HG02759 (cell line): ENCODE measurements around the gene SVOPL.

ENCODE experiments used
- ATAC-seq: cut with Tn5 transposase; IDR thresholded peaks from one replicate; pipeline ENCODE4 v1.9.1; 2021; ENCODE audit warnings: mild to moderate bottlenecking, moderate library complexity; ENCODE audit not compliant: unreplicated experiment

The SVOPL gene

GRCh38 chr7:138662076-138662990 lies 38.8 kb downstream of the SVOPL start:
- ATAC-seq = no peak

GRCh38 chr7:138661069-138661635 lies 40.0 kb downstream of the SVOPL start:
- no peak for ATAC-seq

GRCh38 chr7:138658889-138659288 lies 42.3 kb downstream of the SVOPL start:
- ATAC-seq = no peak

DNA sequence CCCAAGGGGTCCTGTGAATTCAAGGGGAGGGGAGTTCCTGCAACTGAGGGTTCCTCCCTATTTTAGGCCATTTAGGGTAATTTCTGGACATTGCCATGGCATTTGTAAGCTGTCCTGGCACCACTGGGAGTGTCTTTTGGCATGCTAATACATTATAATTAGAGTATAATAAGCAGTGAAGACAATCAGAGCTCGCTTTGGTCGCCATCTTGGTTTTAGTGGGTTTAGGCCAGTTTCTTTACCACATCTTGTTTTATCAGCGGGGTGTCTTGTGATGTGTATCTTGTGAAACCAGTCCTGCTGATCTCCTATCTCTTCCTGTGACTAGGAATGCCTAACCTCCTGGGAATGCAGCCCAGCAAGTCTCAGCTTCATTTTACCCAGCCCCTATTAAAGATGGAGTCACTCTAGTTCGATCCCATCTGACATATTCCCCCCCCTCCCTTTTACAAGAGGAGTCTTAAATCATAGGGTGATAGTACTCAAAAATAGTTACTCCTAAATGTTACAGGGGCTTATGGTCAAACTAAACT lies 43.2 kb downstream of the SVOPL start:
- ATAC-seq = no peak

DNA sequence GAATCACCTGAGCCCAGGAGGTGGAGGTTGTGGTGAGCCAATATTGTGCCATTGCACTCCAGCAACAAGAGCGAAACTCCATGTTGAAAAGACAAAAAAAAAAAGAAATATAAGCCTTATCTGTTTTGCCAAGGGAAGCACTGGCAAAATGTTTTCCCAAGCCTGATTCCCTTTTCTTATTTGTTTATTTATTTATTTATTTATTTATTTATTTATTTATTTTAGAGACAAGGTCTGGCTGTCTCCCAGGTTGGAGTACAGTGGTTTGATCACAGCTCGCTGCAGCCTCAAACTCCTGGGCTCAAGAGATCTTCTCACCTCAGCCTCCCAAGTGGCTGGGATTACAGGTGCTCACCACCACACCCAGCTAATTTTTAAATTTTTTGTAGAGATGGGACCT lies 44.2 kb downstream of the SVOPL start:
- no peak for ATAC-seq

DNA sequence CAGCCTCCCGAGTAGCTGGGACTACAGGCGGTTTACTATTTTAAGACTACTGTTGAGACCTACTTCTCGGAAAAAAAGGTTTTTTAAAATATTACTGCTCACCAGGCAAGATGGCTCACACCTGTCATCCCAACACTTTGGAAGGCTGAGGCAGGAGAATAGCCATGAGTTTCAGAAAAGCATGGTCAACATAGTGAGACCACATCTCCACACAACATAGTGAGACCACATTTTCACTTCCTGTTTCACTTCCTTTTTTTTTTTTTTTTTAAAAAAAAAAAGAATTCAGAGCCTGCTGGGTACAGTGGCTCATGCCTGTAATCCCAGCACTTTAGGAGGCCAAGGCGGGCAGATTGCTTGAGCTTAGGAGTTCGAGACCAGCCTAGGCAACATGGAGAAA lies 46.5 kb downstream of the SVOPL start:
- ATAC-seq = no peak

DNA sequence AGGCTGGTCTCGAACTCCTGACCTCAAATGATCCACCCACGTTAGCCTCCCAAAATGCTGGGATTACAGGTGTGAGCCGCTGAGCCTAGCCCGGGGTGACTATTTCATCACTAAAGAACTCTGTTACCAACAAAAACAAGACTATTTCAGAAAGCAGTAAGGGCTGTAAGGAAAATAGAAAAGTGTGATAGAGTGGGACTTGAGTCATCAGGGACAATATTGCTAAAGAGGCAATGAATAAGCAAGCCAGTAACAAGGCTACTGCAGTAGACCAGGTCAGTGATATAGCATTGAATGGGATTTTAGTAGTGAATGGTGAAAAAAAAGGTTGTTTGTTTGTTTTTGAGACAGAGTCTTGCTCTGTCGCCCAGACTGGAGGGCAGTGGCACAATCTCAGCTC lies 51.7 kb downstream of the SVOPL start:
- ATAC-seq = no peak

GRCh38 chr7:138645284-138645683 lies 55.9 kb downstream of the SVOPL start:
- no peak for ATAC-seq

GRCh38 chr7:138632826-138633602 lies 68.1 kb downstream of the SVOPL start:
- ATAC-seq = no peak

GRCh38 chr7:138632384-138632783 lies 68.8 kb downstream of the SVOPL start:
- no peak for ATAC-seq

DNA sequence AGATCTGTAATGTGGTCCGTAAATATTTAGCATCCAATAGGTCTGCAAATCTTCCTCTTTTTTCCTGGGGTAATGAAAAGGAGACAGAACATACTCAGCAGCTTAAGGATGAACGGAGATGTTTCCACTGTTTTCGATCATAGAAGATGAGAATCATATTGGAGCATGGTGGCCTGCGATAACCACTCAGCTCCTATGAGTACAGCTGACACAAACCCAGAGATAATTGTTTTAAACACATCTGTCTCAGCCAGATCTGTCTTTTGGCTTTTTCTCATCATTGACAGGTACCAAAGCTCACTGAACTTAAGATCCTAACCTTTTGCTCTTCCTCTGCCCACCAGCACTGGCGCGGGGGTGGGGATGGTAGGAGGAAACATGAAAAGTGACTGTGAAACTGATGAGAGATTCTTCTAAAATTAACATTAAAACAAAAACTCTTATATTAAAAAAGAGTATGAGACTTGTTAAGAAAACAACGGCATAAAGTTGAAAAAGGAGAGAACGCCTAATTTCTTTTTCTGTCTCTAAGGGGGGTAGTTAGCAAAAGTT lies 71.0 kb downstream of the SVOPL start:
- no peak for ATAC-seq

GRCh38 chr7:138627361-138627760 lies 73.8 kb downstream of the SVOPL start:
- no peak for ATAC-seq

- no peak for ATAC-seq
Measured at GRCh38 chr7:138626846-138627245, 74.3 kb downstream of the SVOPL start.

DNA sequence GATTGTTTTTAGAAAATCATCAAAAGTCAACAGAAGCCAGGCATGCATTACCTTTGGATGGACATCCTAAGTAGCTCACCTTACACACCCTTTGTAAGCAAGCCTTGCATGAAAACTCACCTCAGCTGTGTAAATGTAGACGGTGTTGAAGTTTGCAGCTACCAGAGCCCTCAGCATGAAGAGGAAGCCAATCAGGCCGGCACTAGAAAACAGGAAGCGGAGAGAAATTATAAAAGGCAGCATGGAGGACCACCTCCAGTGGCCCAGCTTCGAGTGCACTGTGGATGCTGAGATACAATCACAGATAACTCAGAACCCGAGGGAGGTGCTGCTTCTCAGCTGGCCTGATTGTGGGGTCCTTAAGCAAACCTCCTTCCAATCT lies 75.3 kb downstream of the SVOPL start:
- ATAC-seq = no peak

- ATAC-seq = no peak
Measured at GRCh38 chr7:138625084-138625848, 75.9 kb downstream of the SVOPL start.

DNA sequence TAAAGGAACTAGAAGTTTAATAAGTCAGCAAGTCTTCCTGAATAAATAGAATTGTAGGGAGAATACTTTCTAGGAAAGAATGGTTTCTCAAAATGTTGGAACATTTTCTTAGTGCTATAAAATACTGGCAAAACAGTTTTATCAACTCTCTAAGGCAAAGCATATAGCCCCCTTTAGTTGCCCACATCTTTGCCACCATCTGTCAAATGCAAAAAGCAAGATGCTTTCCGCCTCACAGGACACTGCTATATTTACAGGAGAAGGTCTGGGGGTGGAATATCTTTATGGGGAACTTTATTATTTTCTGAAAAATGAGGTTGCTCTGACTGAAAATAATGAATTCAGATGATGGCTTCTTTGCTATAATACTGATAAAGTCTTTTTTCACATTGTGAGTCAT lies 78.3 kb downstream of the SVOPL start:
- ATAC-seq = no peak

- ATAC-seq = no peak
Measured at GRCh38 chr7:138618933-138619332, 82.2 kb downstream of the SVOPL start.

DNA sequence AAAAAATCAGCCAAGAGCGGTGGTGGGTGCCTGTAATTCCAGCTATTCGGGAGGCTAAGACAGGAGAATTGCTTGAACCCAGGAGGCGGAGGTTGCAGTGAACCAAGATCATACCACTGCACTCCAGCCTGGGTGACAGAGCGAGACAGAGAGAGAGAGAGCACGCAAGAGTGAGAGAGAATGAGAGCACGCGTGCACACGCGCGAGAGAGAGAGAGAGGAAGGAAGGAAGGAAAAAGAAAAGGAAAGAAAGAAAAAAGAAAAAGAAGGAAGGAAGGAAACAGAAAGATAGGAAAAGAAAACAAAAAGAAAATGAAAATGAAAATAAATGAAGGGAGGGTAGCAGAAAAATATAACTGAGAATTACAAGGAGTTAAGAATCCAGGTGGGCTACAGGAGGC lies 82.7 kb downstream of the SVOPL start:
- no peak for ATAC-seq

DNA sequence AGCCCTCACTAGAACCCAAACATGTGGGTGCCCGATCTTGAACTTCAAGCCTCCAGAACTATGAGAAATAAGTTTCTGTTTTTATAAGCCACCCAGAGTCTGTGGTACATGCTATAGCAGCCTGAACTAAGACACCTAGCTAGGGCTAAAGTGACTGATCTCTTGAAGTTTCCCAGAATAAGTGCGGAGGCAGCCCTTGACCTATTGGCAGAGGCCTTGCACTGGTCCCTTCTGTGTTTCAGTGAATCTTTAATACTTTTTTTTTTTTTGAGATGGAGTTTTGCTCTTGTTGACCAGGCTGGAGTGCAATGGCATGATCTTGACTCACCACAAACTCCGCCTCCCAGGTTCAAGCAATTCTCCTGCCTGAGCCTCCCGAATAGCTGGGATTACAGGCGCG lies 85.1 kb downstream of the SVOPL start:
- no peak for ATAC-seq

DNA sequence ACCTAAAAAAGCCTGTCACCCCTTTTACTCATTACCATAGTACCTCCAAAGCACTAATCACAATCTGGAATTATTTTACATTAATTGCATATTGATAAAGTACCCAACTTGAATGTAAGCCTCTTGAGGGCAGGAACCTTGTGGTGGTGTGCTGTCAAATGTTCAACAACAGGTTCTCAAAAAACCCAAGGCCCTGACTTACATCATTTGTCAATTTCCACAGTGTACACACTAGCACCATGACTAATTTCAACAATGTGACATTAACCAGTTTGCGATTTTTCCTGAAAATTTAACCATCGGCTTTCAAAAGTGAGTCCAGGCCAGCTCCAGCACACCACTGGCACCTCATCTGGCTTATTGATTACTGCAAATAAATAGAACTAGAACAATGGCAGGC lies 87.5 kb downstream of the SVOPL start:
- ATAC-seq = no peak
